ENCODE data around the gene RACK1.
A peak's percentile ranks its signal among the peaks of the same experiment; 100 is the strongest.
"Not testable (repeated sequence)": the region's sequence is repeated elsewhere in the genome, so short reads cannot be mapped to it uniquely, and the experiment has no call there.

RACK1 gene

GRCh38 chr5:181281984-181282316 lies 38.2 kb upstream of the RACK1 start:
- Mint-ChIP-seq H3K4me3 (no peak overlapping the region), H3K27me3 (ENCODE audit: low read depth) (no peaks in the 10 kb centered on the region), H3K36me3 (ENCODE audit: low read depth) (peaks cover 9% of the 10 kb centered on the region), H3K4me1 (peaks cover 10% of the 10 kb centered on the region), H3K27ac (no peak overlapping the region), H3K9me3 (no peaks in the 10 kb centered on the region)
- TF ChIP-seq, protein P1, sequence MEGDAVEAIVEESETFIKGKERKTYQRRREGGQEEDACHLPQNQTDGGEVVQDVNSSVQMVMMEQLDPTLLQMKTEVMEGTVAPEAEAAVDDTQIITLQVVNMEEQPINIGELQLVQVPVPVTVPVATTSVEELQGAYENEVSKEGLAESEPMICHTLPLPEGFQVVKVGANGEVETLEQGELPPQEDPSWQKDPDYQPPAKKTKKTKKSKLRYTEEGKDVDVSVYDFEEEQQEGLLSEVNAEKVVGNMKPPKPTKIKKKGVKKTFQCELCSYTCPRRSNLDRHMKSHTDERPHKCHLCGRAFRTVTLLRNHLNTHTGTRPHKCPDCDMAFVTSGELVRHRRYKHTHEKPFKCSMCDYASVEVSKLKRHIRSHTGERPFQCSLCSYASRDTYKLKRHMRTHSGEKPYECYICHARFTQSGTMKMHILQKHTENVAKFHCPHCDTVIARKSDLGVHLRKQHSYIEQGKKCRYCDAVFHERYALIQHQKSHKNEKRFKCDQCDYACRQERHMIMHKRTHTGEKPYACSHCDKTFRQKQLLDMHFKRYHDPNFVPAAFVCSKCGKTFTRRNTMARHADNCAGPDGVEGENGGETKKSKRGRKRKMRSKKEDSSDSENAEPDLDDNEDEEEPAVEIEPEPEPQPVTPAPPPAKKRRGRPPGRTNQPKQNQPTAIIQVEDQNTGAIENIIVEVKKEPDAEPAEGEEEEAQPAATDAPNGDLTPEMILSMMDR (IDR thresholded peaks at IDR 0.05; ENCODE audit: unreplicated experiment in 3 of 3), result no peak

GRCh38 chr5:181281077-181281983 lies 37.6 kb upstream of the RACK1 start:
- H3K27me3 Mint-ChIP-seq (ENCODE audit: low read depth), result no peaks in the 10 kb centered on the region
- H3K9me3 Mint-ChIP-seq, result no peaks in the 10 kb centered on the region
- TF ChIP-seq, protein P1 (IDR thresholded peaks at IDR 0.05; ENCODE audit: unreplicated experiment in 3 of 3), result no peak
- peaks cover 10% of the 10 kb centered on the region for H3K4me1 Mint-ChIP-seq
- no peak overlapping the region for H3K4me3 Mint-ChIP-seq
- no peak overlapping the region for H3K27ac Mint-ChIP-seq
- peaks cover 4% of the 10 kb centered on the region for H3K36me3 Mint-ChIP-seq (ENCODE audit: low read depth)

DNA sequence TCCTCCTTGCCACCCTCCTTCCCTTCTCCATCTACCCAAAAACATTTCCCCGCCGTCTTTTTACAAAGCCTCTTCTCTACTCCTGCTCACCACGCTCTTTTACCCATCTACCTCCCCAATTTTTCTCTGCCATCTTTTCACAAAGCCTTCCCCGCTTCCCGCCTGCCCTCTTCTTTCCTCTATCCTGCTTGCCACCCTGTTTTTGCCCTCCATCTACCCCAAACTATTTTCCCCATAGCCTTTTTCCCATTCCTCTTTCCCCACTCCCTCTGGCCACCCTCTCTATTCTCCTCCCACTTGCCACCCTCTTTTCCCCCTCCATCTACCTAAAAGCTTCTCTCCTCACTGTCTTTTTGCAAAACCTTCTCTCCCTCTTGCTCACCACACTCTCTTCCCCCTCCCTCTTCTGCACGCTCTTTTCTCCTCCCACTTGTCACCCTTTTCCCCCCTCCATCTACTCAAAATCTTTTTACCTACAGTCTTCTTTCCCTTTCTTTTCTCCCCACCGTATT lies 36.6 kb upstream of the RACK1 start:
- Mint-ChIP-seq H3K27ac (no peak overlapping the region), H3K9me3 (no peaks in the 10 kb centered on the region), H3K27me3 (ENCODE audit: low read depth) (no peaks in the 10 kb centered on the region), H3K4me3 (no peak overlapping the region), H3K36me3 (ENCODE audit: low read depth) (peaks cover 4% of the 10 kb centered on the region), H3K4me1 (peaks cover 10% of the 10 kb centered on the region)
- TF ChIP-seq, protein P1 (IDR thresholded peaks at IDR 0.05; ENCODE audit: unreplicated experiment in 3 of 3), result no peak

- not testable (repeated sequence) for H3K4me1 Mint-ChIP-seq; H3K9me3 Mint-ChIP-seq; H3K27ac Mint-ChIP-seq; H3K36me3 Mint-ChIP-seq (ENCODE audit: low read depth); H3K27me3 Mint-ChIP-seq (ENCODE audit: low read depth)
- TF ChIP-seq, protein P1 (IDR thresholded peaks at IDR 0.05; ENCODE audit: unreplicated experiment in 3 of 3), result peak in 1 of 3 experiments; percentile 24
- H3K4me3 Mint-ChIP-seq, result peak overlapping the region in 2 of 3 experiments; percentile 37 to 59
These were observed 29.7 kb upstream of the RACK1 start for GRCh38 chr5:181273433-181273744.

DNA sequence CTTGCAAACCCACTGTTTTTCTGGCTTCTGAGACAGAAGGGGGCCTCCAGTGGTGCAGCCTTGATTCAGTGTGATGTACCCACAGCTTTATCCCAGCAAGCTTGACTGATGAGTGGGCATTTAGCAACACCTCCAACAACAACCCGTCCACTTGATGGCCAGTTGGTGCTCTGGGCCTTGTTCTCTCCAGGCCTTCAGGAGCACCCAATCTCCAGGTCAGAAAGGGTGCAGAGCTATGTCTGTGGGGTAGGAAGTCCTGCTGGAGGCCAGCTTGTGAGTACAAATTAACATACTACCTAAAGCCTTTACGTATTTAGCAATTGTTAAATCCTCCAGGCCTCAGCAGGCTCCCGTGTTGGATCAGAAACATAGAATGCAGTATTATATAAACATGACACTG lies 27.4 kb upstream of the RACK1 start:
- Mint-ChIP-seq H3K27me3 (ENCODE audit: low read depth) (no peaks in the 10 kb centered on the region), H3K4me1 (peaks cover 15% of the 10 kb centered on the region), H3K9me3 (no peaks in the 10 kb centered on the region), H3K36me3 (ENCODE audit: low read depth) (no peaks in the 10 kb centered on the region), H3K27ac (no peak overlapping the region), H3K4me3 (no peak overlapping the region)
- TF ChIP-seq, protein P1 (IDR thresholded peaks at IDR 0.05; ENCODE audit: unreplicated experiment in 3 of 3), result no peak

DNA sequence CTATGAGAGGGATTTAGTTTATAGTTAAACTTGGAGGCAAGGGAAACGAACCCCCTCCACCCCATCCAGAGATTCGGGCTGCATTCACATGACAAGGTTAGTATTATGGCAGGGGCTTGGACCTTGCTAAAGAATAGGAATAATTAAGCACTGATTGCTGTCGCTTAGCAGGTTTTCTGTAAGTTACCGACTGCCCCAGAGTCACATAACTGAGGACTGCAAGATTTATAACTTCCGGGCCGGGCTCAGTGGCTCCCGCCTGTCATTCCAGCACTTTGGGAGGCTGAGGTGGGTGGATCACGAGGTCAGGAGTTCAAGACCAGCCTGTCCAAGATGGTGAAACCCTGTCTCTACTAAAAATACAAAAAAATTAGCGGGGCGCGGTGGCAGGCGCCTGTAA lies 24.2 kb upstream of the RACK1 start:
- H3K9me3 Mint-ChIP-seq; H3K27me3 Mint-ChIP-seq (ENCODE audit: low read depth); H3K4me3 Mint-ChIP-seq; H3K36me3 Mint-ChIP-seq (ENCODE audit: low read depth): not testable (repeated sequence)
- Mint-ChIP-seq H3K27ac (peak overlapping the region; percentile 44 to 93 (median 66)), H3K4me1 (peaks cover 25% of the 10 kb centered on the region)

DNA sequence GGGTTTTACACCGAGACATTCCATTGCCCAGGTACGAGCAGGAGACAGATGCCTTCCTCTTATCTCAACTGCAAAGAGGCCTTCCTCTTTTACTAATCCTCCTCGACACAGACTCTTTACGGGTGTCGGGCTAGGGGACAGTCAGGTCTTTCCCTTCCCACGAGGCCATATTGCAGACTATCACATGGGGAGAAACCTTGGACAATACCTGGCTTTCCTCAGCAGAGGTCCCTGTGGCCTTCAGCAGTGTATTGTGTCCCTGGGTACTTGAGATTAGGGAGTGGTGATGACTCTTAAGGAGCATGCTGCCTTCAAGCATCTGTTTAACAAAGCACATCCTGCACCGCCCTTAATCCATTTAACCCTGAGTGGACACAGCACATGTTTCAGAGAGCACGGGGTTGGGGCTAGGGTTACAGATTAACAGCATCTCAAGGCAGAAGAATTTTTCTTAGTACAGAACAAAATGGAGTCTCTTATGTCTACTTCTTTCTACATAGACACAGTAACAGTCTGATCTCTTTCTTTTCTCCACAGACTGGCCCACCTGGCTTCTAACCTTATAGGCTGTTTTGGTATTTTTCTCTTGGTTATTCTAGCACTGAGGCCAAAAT lies 23.7 kb upstream of the RACK1 start:
- not testable (repeated sequence) for H3K27me3 Mint-ChIP-seq (ENCODE audit: low read depth); H3K9me3 Mint-ChIP-seq; H3K36me3 Mint-ChIP-seq (ENCODE audit: low read depth)
- Mint-ChIP-seq H3K27ac (peak overlapping the region; percentile 44 to 93 (median 66)), H3K4me3 (peak overlapping the region; percentile 10 to 27 (median 26)), H3K4me1 (peaks cover 25% of the 10 kb centered on the region)
